Right renal cortex interstitium (tissue), 3 donors: ENCODE results near the gene RNASE8. TPM values are rescaled to one million over a fixed set of nuclear protein-coding genes. Genes with fewer than 3 reads are reported as not detected.

Source experiments
- DNase-seq, 3 donors: peaks; one replicate each; pipeline ENCODE4 v3.0.0-alpha.2; 2013; ENCODE audit warnings: low read depth in 3 of 3, low spot score in 2 of 3
- polyA plus RNA-seq, 3 donors: library from polyadenylated mRNA; unstranded; fragments of 120-200 nt; gene quantifications; one replicate each; pipeline ENCODE4 v1.2.1, GENCODE V29; 2013; ENCODE audit not compliant: insufficient read length in 3 of 3

The RNASE8 gene
- polyA plus RNA-seq, 3 donors = not detected

GRCh38 chr14:21103411-21103709, 45.7 kb downstream of the RNASE8 start:
- no peak for DNase-seq

DNA sequence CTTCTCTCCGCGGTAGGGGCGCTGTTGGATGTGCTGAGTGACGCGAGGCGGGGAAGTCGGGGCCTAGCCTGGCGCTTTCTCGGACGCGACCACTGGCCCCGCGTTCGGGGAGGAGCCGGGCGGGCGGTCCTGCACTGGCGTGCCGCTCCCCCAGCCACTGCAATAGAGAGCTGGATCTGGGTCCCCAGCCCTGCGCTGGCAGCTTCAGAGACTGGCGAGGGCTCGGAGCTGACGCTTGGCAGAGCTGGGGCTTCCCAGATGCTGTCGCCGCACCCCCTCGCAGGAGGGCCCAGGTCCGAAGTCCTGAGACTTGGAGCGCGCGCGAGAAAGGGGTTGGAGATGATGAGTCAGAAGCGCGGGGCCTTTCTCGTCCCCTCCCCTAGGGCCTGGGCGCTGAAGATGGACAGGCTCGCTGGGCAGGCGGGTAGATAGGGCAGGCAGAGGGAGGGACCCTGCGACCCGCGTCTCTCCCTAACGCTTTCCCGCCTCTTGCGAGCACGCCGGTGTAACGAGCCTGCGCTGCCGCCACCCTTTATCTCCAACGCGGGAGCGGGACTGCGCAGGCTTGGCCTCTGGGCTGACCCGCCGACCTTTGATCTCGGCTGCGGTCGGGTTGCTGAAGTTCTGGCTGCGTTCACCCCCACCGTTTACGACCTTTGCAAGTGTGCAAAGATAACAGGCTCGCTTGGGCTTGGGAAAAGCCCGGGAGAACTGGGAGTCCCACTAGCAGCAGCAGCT, 46.3 kb downstream of the RNASE8 start:
- DNase-seq = peak in 2 of 3 donors; percentile 94

DNA sequence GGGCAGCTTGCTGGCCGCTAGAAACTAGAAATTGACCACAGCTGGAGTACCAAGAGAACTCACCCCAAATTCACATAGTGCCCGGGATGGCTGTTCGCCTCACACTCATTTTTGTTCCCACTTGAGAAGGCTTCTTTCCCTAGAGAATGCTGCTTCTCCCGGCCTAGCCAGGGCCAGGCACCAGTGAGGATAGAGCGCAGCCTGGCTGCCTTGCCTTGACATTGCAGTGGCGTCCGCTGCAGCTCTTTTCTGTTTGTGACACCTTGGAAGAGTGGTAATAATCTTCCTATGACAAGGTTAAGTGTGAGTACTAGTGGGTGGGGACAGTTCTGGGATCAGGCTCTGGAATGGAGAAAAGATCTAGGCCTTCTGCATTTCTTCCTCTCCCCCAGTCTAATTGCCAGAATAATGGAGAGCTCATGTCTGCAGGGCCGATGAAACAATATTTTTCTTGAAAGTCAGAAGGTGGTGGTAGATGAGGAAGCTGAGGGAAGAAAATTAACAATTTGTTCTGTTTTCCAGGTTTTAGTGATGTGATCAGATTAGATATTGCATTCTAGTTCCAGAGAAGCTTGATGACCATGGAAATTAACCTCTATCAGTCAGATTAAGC, 46.9 kb downstream of the RNASE8 start:
- DNase-seq = no peak

DNA sequence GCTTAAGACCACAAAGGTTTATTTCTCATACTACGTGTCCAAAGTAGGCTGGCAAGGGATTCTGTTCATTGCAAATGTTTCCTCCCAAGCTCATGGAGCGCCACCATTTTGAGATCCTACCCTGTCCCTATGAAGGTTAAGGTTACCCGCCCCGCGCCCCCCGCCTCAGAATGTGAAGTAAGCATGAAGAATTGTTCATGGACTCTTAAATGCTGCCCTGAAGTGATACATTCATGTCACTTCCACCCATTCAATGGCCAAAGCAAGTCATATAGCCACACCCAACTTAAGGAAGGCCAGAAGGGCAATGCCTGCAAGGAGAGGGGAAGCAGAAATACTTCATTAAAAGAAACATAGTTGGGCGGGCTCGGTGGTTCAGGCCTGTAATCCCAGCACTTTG, 47.5 kb downstream of the RNASE8 start:
- no peak for DNase-seq

DNA sequence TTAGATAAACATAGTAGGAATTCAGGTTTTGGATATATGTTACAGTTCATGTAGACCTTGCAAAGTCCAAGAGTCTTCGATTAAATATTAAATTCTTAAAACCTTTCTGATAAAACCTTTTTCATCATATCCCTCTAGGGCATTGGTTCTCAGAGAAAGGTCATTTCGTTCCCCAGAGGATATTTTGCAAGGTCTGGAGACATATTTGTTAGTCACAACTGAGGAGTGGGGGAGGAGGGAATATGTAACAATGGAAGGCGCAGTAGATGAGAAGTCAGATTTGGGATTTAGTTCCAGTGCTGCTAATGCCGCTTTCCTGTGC, 48.5 kb downstream of the RNASE8 start:
- DNase-seq = no peak

DNA sequence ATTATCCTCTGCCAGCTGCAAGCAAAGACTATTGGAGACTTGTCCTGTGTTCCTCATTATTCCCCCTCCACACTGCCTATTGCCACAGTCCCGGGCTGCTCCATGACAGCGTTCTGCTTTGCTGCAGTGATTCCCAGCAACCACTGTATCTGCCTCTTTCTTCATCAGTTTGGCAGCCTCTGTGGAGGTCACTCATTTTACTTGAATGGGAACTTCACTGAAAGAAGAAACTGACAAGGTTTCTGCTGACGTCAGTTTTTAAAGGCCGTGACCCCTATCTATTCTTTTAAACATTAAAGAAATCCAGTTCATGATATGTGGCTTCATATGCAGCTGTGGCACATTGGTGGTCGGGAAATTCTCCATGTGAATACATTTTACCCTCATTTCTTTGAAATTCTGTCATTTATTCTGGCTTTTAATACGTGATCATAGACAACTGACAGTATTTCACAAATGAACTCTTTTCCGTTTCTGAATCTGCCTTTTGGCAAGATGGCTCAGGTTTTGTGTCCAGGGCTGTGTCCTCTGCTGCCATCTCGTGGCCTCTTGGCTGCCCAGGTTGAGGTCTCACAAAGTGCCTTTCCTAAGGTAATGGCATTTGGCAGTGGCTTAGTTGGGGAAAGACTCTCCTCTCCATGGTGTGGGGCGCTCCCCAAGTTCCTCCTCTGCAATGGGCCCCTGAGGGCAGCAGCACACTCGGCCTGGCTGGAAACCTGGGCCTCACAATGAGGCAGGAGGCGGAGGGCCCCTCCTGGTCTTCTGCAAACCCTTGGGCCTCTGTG, 49.1 kb downstream of the RNASE8 start:
- DNase-seq = no peak

DNA sequence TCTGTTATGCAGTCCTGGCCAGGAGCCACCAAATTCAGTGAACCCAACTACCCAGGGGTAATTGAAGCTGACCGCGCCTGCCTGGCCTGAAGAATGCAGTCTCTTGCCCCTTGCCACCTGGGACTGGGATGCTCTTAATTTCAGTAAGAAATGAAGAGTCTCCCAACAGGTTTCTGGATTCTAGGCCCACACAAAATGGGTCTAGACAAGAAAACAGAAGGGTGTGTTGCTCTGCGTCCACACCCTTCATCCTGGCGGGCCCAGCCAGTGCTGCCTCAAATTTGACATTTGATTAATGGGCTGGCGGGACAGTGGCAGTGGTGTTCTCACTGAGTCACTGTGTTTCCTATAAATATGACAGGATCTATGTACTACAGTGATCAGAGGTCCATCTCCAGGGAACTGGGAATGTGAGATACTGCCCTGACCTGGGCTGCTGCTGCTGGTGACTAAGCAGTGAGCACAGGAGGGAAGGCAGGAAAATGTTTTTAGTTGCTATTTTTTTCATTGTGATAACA, 49.7 kb downstream of the RNASE8 start:
- no peak for DNase-seq

Other genes with a start within 250 kb of the RNASE8 start
- gene RNASE3, start 166.4 kb upstream of the RNASE8 start, polyA plus RNA-seq = 1 to 10 TPM in 1 of 3 donors, under 1 TPM in 1, not detected in 1; 0.44 to 1.1 TPM
- gene RNASE2, start 102.3 kb upstream of the RNASE8 start, polyA plus RNA-seq = 1 to 10 TPM in 1 of 3 donors, under 1 TPM in 2; 0.86 to 1.9 (median 0.89) TPM
- gene METTL17, start 67.8 kb upstream of the RNASE8 start, polyA plus RNA-seq = 10 to 100 TPM; 79.7 to 89.7 (median 89.3) TPM
- 1 to 10 TPM; 1.3 to 3.0 (median 2.5) TPM for gene SLC39A2, start 58.5 kb upstream of the RNASE8 start, polyA plus RNA-seq
- 100 to 1,000 TPM; 157 to 174 (median 164) TPM for gene NDRG2, start 32.8 kb upstream of the RNASE8 start, polyA plus RNA-seq
- 1 to 10 TPM; 3.0 to 4.3 (median 3.7) TPM for gene TPPP2, start 27.6 kb upstream of the RNASE8 start, polyA plus RNA-seq
- gene RNASE13, start 23.0 kb upstream of the RNASE8 start, polyA plus RNA-seq = under 1 TPM; 0.36 to 0.51 (median 0.38) TPM
- under 1 TPM; 0.67 to 0.96 (median 0.74) TPM for gene RNASE7, start 15.5 kb upstream of the RNASE8 start, polyA plus RNA-seq
- gene ARHGEF40, start 12.5 kb downstream of the RNASE8 start, polyA plus RNA-seq = 10 to 100 TPM; 69.3 to 71.9 (median 70.0) TPM
- gene ZNF219, start 40.8 kb downstream of the RNASE8 start, polyA plus RNA-seq = 10 to 100 TPM; 21.5 to 23.4 (median 22.3) TPM
- gene TMEM253, start 43.2 kb downstream of the RNASE8 start, polyA plus RNA-seq = 1 to 10 TPM in 2 of 3 donors, under 1 TPM in 1; 0.83 to 1.7 (median 1.0) TPM
- not detected for gene OR5AU1, start 98.2 kb downstream of the RNASE8 start, polyA plus RNA-seq
- gene HNRNPC, start 211.6 kb downstream of the RNASE8 start, polyA plus RNA-seq = 1,000 to 10,000 TPM; 1,019 to 1,090 (median 1,089) TPM
- under 1 TPM; 0.39 to 0.65 (median 0.47) TPM for gene RPGRIP1, start 222.3 kb downstream of the RNASE8 start, polyA plus RNA-seq